IMR-90 (cell line): ENCODE measurements around the gene GPR161. TPM values are rescaled to one million over a fixed set of nuclear protein-coding genes. Genes with fewer than 3 reads are reported as not detected.

ENCODE experiments used
- ATAC-seq: fragments of 200-7000 bp; cut with Tn5 transposase; 2 replicates; pipeline ENCODE4 v1.9.1; 2020; ENCODE audit warnings: low read depth, mild to moderate bottlenecking, moderate library complexity
- BruUV-seq: library from RNA; stranded (reverse); fragments of 400-500 nt; replicated peaks from 2 replicates; lab custom pipeline; 2021; lab: Mats Ljungman, UMichigan
- CTCF ChIA-PET: fragments of 300-600 bp; formaldehyde crosslinking; extraction: SDS; loops from one replicate; lab custom pipeline; 2021; ENCODE audit warnings: antibody characterized with exemption; lab: Yijun Ruan, JAX
- POLR2A ChIA-PET: fragments of 300-600 bp; sonication (Branson Sonifier 250); formaldehyde crosslinking; loops from one replicate; lab custom pipeline; 2022; ENCODE audit warnings: antibody characterized with exemption; ENCODE audit not compliant: unreplicated experiment; lab: Charles Lee
- DNase-seq: peaks from one replicate; pipeline ENCODE4 v3.0.0; 2013
- H2AFZ ChIP-seq: replicated peaks from 2 replicates; pipeline ENCODE3; 2013; ENCODE audit warnings: low read length, mild to moderate bottlenecking; ENCODE audit not compliant: poor library complexity
- H2AK5ac ChIP-seq: 2 replicates; pipeline ENCODE4 v1.6.1; 2013; ENCODE audit warnings: low read depth, low read length, inconsistent platforms
- H2AK9ac ChIP-seq: replicated peaks from 2 replicates; pipeline ENCODE3; 2013; ENCODE audit warnings: mild to moderate bottlenecking, low read depth, low read length, moderate library complexity; ENCODE audit not compliant: poor library complexity
- H2BK120ac ChIP-seq: 2 replicates; pipeline ENCODE4 v1.6.1; 2013; ENCODE audit warnings: low read depth, low read length, inconsistent platforms
- H2BK15ac ChIP-seq: 3 replicates; pipeline ENCODE4 v1.6.1; 2013; ENCODE audit warnings: low read depth, low read length, inconsistent platforms
- H2BK20ac ChIP-seq: 2 replicates; pipeline ENCODE4 v1.6.1; 2013; ENCODE audit warnings: low read depth, mild to moderate bottlenecking, inconsistent platforms, low read length, moderate library complexity
- H2BK5ac ChIP-seq: 2 replicates; pipeline ENCODE4 v1.6.1; 2013; ENCODE audit warnings: mild to moderate bottlenecking, low read depth, low read length, inconsistent platforms; ENCODE audit not compliant: poor library complexity, severe bottlenecking
- H3K14ac ChIP-seq: replicated peaks from 2 replicates; pipeline ENCODE4 v1.6.1; 2013; ENCODE audit warnings: low read depth, low read length, inconsistent platforms
- H3K18ac ChIP-seq: 2 replicates; pipeline ENCODE4 v1.6.1; 2013; ENCODE audit warnings: low read depth, low read length, control low read depth
- H3K23ac ChIP-seq: 2 replicates; pipeline ENCODE4 v1.6.1; 2013; ENCODE audit warnings: low read depth, low read length, inconsistent platforms
- H3K27ac ChIP-seq: 2 replicates; pipeline ENCODE4 v1.5.1; 2013; ENCODE audit warnings: mild to moderate bottlenecking, control low read depth, low read length; ENCODE audit not compliant: insufficient read depth
- H3K27me3 ChIP-seq: 2 replicates; pipeline ENCODE4 v1.6.1; 2013; ENCODE audit warnings: low read length; ENCODE audit not compliant: control insufficient read depth, insufficient read depth
- H3K36me3 ChIP-seq: 2 replicates; pipeline ENCODE4 v1.6.1; 2013; ENCODE audit warnings: low read length, mixed read lengths; ENCODE audit not compliant: control insufficient read depth, insufficient read depth
- H3K4ac ChIP-seq: 2 replicates; pipeline ENCODE4 v1.6.1; 2013; ENCODE audit warnings: low read depth, low read length, inconsistent platforms
- H3K4me1 ChIP-seq: 2 replicates; pipeline ENCODE4 v1.6.1; 2013; ENCODE audit warnings: low read length, mixed read lengths; ENCODE audit not compliant: control insufficient read depth, insufficient read depth
- H3K4me2 ChIP-seq: 2 replicates; pipeline ENCODE4 v1.6.1; 2013; ENCODE audit warnings: low read depth, mild to moderate bottlenecking, control low read depth, low read length, moderate library complexity
- H3K4me3 ChIP-seq: 2 replicates; pipeline ENCODE4 v1.5.1; 2013; ENCODE audit warnings: low read depth, mild to moderate bottlenecking, control low read depth, low read length, moderate library complexity; ENCODE audit not compliant: insufficient read depth
- H3K56ac ChIP-seq: 2 replicates; pipeline ENCODE4 v1.6.1; 2013; ENCODE audit warnings: low read length, inconsistent platforms; ENCODE audit not compliant: insufficient read depth; ENCODE audit errors: extremely low read depth
- H3K79me1 ChIP-seq, 2 experiments: 2 replicates each; pipeline ENCODE4 v1.6.1; 2013; ENCODE audit warnings: low read length in 2 of 2, inconsistent platforms in 1 of 2, low read depth in 1 of 2
- H3K9ac ChIP-seq: 2 replicates; pipeline ENCODE4 v1.6.1; 2013; ENCODE audit warnings: low read depth, low read length, control low read depth
- H3K9me1 ChIP-seq: 2 replicates; pipeline ENCODE4 v1.6.1; 2013; ENCODE audit warnings: low read length, inconsistent platforms; ENCODE audit not compliant: insufficient read depth
- H3K9me3 ChIP-seq: 2 replicates; pipeline ENCODE4 v1.6.1; 2013; ENCODE audit warnings: low read length; ENCODE audit not compliant: control insufficient read depth, insufficient read depth
- H4K20me1 ChIP-seq: 2 replicates; pipeline ENCODE4 v1.6.1; 2013; ENCODE audit warnings: low read length, inconsistent platforms; ENCODE audit not compliant: insufficient read depth
- H4K5ac ChIP-seq: 2 replicates; pipeline ENCODE4 v1.6.1; 2013; ENCODE audit warnings: mild to moderate bottlenecking, low read depth, low read length, control low read depth
- H4K8ac ChIP-seq, 2 experiments: 2 replicates each; pipeline ENCODE4 v1.6.1; 2013; ENCODE audit warnings: low read depth in 2 of 2, low read length in 2 of 2, control low read depth in 1 of 2, inconsistent platforms in 1 of 2
- H4K91ac ChIP-seq: 2 replicates; pipeline ENCODE4 v1.6.1; 2013; ENCODE audit warnings: low read depth, low read length, inconsistent platforms; ENCODE audit not compliant: insufficient read depth
- CEBPB ChIP-seq: IDR thresholded peaks from 2 replicates; pipeline ENCODE4 v1.6.1; 2012; ENCODE audit warnings: low read depth, low read length, improper control_type of control experiment
- CHD1 ChIP-seq: IDR thresholded peaks from 2 replicates; pipeline ENCODE4 v1.6.1; 2012; ENCODE audit warnings: low read depth, low read length, improper control_type of control experiment
- FOS ChIP-seq: fragments of 150-350 bp; IDR thresholded peaks from 2 replicates; pipeline ENCODE4 v1.6.1; 2016; ENCODE audit warnings: low read depth, low read length
- MAFK ChIP-seq: IDR thresholded peaks from 2 replicates; pipeline ENCODE4 v1.6.1; 2012; ENCODE audit warnings: low read depth, low read length, improper control_type of control experiment
- MXI1 ChIP-seq: IDR thresholded peaks from 2 replicates; pipeline ENCODE4 v1.6.1; 2012; ENCODE audit warnings: low read depth, mild to moderate bottlenecking, low read length, moderate library complexity, borderline replicate concordance
- NFE2L2 ChIP-seq: fragments of 150-350 bp; IDR thresholded peaks from 2 replicates; pipeline ENCODE4 v1.6.1; 2016; ENCODE audit warnings: low read depth, mild to moderate bottlenecking, low read length
- POLR2A ChIP-seq: IDR thresholded peaks from 2 replicates; pipeline ENCODE4 v1.6.1; 2012; ENCODE audit warnings: mild to moderate bottlenecking, low read depth, low read length
- RAD21 ChIP-seq: IDR thresholded peaks from 2 replicates; pipeline ENCODE4 v1.6.1; 2012; ENCODE audit warnings: low read length, improper control_type of control experiment
- RCOR1 ChIP-seq: IDR thresholded peaks from 2 replicates; pipeline ENCODE4 v1.6.1; 2012; ENCODE audit warnings: mild to moderate bottlenecking, low read length, improper control_type of control experiment; ENCODE audit not compliant: insufficient replicate concordance
- RFX5 ChIP-seq: IDR thresholded peaks from 2 replicates; pipeline ENCODE4 v1.8.0; 2012; ENCODE audit warnings: low read depth, mild to moderate bottlenecking, low read length, moderate library complexity
- SMC3 ChIP-seq: fragments of 150-350 bp; IDR thresholded peaks from 2 replicates; pipeline ENCODE4 v1.6.1; 2016; ENCODE audit warnings: low read depth, mild to moderate bottlenecking, antibody characterized with exemption, low read length, moderate library complexity
- WGBS, 2 experiments: methylation state at CpG; one replicate each; pipeline versions ENCODE4 v1.1.5 to v1.1.7; 2013; ENCODE audit warnings: missing lambda C conversion rate in 2 of 2; ENCODE audit not compliant: insufficient read length in 1 of 2; ENCODE audit errors: extremely low coverage in 2 of 2; 5-methylcytosine and 5-hydroxymethylcytosine counted together
- dilution Hi-C: fragments of 300-500 bp; cut with HindIII; formaldehyde crosslinking; loops from one replicate; pipeline ENCODE4 v1.14.3; 2018; ENCODE audit warnings: low sequenced_read_pairs; ENCODE audit not compliant: unreplicated experiment
- in situ Hi-C: fragments of 300-500 bp; cut with MboI; formaldehyde crosslinking; loops from 3 replicates; pipeline ENCODE4 v1.14.3; 2019; ENCODE audit warnings: low sequenced_read_pairs, inconsistent platforms, mixed read lengths
- intact Hi-C: fragments of 100-400 bp; cut with micrococcal nuclease; formaldehyde crosslinking; loops from 2 replicates; pipeline ENCODE4 v1.10.0; 2022
- polyA plus RNA-seq, 3 experiments: library from polyadenylated mRNA; depleted of rRNA; stranded (reverse); fragments of >200 nt; gene quantifications; 2 replicates each; pipeline ENCODE4 v1.2.3, GENCODE V29; 2012; ENCODE audit warnings: low replicate concordance in 1 of 3
- total RNA-seq: library from RNA; depleted of rRNA; stranded (reverse); fragments of >200 nt; gene quantifications from 2 replicates; pipeline ENCODE4 v1.2.3, GENCODE V29; 2012
- TF ChIP-seq, protein P1 (sequence below): conservative IDR thresholded peaks from 2 replicates; pipeline ENCODE4 v1.5.1; 2012; ENCODE audit warnings: mild to moderate bottlenecking, low read depth, low read length, improper control_type of control experiment
- TF ChIP-seq, protein P2 (sequence below): fragments of 150-350 bp; IDR thresholded peaks from 2 replicates; pipeline ENCODE4 v1.6.1; 2016; ENCODE audit warnings: low read depth, mild to moderate bottlenecking, low read length, moderate library complexity, borderline replicate concordance

Gene GPR161
- total and polyA plus RNA-seq, 2 of the 4 experiments (the other 2 are of a cell fraction), result 12.5 to 13.3 TPM

DNA sequence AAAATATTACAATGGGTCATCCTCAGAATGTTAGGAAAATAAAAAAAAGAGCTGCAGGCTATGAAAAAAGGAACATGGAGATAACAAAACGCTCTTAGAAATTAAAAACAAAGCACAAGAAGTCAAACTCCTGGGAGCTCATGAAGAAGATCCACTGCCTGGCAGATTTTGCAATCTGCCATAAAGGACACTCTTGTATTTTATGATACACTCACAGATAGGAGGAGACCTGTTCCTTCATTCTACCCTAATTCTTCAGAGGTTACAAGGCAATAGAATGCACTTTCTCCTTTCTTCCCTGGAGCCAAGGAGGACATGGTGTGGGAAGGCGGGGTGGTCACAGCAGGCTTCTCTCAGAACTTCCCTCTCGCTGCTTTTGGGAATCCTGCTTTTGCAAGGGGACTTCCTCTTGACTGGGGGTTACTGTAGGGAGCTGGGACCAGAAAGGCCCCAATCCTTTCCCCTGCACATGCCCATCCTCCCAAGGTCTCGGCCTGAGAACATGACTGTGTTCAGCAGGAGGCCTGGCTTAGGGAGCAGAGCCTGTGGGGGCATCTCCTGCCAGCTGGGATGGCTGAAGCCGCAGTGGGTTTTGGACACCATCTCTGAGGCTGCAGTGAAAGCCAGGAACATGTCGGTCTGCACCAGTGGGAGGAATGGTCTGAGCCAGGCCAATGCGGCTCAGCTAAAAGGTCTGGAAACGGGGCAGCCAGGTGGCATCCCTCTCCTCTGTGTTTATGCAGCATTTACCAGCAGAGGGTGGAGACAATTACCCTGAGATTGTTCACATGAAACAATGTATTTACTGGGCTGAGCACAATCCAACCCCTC is 44.8 kb downstream of the GPR161 start:
- in situ Hi-C loops, result no loop called here
- intact Hi-C loops, result no loop called here

More for the DNA sequence above, 44.8 kb downstream of the GPR161 start:
- Histone ChIP-seq H4K20me1 (no peaks in the 10 kb centered on the region), H3K14ac (no peak overlapping the region), H3K27me3 (no peaks in the 10 kb centered on the region), H3K9me1 (peaks cover 14% of the 10 kb centered on the region), H4K8ac (no peak overlapping the region), H3K9me3 (no peaks in the 10 kb centered on the region), H2BK20ac (no peak overlapping the region), H2BK5ac (no peak overlapping the region), H3K27ac (no peak overlapping the region), H2BK120ac (no peak overlapping the region), H3K4me2 (no peak overlapping the region), H2AFZ (peak overlapping the region; percentile 33), H3K4me1 (peaks cover 8% of the 10 kb centered on the region), H2AK5ac (no peak overlapping the region), H4K5ac (no peak overlapping the region), H3K18ac (no peak overlapping the region), H3K79me1 (no peaks in the 10 kb centered on the region; a peak in 1 of 4 replicates), H3K4me3 (no peak overlapping the region), H2AK9ac (peak overlapping the region; percentile 19), H3K23ac (no peak overlapping the region), H3K56ac (no peak overlapping the region), H3K4ac (no peak overlapping the region), H2BK15ac (no peak overlapping the region), H3K9ac (no peak overlapping the region), H4K91ac (no peak overlapping the region), H3K36me3 (peaks cover 26% of the 10 kb centered on the region)
- POLR2A ChIA-PET, result no interaction called here
- dilution Hi-C loops, result no loop called here
- no TSS peak for BruUV-seq
- no peak for DNase-seq
- ATAC-seq, result no peak
- CTCF ChIA-PET, result interaction anchor here (0.6 to 1.6 kb wide), 2 partner anchors 9 to 10 kb away, joined by 3 to 7 read pairs; no protein-coding TSS in a partner anchor
- TF ChIP-seq POLR2A (no peak), RFX5 (no peak), FOS (no peak), MXI1 (no peak), RAD21 (no peak), RCOR1 (no peak), MAFK (no peak), NFE2L2 (no peak), SMC3 (no peak), CHD1 (no peak), CEBPB (no peak)
- TF ChIP-seq, protein P1, sequence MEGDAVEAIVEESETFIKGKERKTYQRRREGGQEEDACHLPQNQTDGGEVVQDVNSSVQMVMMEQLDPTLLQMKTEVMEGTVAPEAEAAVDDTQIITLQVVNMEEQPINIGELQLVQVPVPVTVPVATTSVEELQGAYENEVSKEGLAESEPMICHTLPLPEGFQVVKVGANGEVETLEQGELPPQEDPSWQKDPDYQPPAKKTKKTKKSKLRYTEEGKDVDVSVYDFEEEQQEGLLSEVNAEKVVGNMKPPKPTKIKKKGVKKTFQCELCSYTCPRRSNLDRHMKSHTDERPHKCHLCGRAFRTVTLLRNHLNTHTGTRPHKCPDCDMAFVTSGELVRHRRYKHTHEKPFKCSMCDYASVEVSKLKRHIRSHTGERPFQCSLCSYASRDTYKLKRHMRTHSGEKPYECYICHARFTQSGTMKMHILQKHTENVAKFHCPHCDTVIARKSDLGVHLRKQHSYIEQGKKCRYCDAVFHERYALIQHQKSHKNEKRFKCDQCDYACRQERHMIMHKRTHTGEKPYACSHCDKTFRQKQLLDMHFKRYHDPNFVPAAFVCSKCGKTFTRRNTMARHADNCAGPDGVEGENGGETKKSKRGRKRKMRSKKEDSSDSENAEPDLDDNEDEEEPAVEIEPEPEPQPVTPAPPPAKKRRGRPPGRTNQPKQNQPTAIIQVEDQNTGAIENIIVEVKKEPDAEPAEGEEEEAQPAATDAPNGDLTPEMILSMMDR, result no peak
- TF ChIP-seq, protein P2, sequence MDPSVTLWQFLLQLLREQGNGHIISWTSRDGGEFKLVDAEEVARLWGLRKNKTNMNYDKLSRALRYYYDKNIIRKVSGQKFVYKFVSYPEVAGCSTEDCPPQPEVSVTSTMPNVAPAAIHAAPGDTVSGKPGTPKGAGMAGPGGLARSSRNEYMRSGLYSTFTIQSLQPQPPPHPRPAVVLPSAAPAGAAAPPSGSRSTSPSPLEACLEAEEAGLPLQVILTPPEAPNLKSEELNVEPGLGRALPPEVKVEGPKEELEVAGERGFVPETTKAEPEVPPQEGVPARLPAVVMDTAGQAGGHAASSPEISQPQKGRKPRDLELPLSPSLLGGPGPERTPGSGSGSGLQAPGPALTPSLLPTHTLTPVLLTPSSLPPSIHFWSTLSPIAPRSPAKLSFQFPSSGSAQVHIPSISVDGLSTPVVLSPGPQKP, result no peak
- 40% methylated on average over 1 of the region's 8 CpGs; no CpG with 5 or more reads in 1 of the 2 experiments for WGBS, 2 experiments
